ENCODE results near the gene CDH26.

CDH26 gene

DNA sequence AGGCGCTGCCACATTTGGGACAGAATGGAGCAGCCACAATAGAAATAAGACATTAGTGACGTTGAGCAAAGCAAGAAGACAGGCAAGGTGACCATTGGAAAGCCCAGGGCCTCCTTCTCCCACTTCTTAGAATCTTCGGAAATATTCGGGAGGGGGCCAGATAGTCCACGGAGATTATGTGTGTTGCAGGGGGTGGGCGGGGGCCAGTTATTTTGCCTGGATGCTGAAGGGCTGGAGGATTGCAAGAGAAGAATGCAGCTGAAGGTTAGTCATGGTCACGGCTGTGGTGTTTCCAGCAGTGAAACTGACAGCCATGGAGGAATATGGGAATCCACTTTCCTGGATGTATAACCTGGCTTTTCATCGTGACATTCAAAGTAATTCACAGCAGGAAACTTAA is 88.6 kb downstream of the CDH26 start:
- DNase-seq = no peak

DNA sequence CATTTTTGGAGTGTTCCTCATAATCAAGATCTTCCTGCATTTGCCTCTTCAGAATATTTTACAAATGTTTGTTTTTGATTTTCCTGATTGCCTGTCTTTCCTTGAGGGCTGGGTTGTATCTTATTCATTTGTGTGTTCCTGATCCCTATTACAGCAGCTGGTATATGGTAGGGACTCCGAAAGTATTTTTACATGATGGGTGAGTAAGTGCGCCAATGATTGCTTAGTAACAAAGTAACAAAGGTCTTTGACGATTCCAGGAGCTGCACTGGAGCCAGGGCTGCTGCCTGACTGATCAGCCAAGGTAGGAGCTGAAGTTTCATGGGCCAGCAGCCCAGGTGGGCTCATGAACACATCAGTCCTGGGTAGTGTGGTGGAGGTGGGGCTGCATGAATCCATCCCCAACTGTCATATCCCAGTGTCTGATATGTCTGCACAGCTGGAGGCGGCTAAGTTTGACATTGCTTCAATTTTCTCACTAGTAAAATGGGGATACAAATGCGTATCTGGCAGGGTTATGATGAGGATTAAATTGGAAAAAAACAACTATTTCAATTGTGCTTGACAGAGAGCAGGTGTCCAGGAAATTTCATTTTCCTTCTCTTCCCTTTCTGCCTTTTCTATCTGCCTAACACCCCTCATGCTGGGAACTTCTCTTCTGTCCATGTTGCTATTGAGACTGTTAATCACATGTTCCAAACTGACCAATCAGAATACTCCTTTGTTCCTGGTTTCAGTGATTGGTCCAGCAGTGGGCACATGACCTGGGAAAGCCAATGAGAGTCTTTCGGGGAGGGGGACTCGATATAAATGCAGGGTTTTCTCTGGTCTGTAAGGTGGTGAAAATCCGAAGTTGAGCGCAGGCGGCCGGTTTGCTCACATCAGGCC is 90.7 kb downstream of the CDH26 start:
- DNase-seq = no peak

DNA sequence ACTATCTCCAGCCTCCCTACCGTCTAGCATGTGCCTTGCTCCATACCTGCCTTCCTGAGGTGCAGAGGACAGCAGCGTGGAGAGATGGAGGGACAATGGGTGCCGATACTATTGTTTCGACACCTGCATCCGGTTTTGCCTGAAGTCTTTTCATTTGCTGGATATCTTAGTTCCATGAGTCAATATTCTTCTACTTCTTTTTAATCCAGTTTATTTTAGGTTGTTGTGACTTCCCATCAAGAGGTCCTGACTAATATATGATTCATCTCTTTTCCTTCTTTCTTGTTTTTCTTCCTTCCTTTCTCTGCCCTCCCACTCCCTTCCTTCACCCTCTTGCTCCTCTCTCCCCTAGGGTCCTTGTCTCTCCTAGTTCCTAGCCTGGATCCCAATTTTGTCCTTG is 91.4 kb downstream of the CDH26 start:
- no peak for DNase-seq

DNA sequence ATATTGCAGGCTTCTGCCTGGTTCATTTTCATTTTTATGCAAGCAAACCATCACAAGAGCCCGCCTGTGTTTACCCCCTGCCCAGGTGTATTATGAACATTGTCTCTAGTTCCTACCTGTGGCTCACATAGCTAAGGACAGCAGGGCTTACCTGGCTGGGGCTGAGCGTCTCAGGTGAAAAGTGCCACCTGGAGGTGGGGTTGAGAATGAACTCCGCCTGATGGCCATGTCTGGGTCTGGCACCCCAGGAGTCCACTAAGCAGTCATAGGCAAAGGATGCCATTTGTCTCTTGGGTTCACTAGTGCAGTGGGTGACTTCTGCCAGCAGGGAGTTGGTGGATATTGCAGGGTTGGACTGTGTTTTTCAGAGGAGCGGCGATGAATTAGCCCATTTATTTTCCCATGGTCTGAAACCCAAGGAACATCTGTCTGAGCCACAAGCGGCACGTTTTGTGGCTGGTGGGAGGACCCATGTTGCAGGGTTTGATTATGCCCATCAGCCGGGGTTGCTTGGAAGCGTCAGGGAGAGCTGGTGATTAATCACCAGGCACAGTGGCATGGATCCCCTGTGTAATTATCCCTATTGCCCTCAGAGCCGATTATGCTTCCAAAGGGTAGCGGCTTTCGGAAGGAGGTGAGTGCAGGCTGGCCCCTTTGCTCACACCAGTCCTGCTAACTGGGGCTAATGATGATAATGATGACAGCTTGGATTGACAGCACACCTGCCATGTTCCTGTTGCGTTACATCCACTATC is 92.1 kb downstream of the CDH26 start:
- DNase-seq = no peak

DNA sequence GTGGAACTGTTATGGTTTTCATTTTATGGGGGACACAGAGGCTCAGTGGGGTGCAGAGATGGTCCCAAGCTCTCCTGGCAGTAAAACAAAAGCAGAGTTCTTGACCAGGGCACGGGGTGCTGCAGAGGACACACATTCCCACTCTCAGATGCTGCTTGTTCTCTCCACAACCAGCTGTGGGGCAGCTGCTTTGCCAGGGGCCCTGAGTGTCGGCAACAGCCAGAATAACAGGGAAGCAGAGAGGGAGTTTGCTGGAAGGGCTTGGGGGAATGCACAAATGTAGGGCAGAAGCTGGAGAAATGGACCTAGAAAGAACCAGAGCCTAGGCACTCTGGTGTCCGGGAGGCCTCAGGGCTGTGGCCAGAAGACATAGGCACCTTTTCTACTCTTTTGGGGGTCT is 93.7 kb downstream of the CDH26 start:
- no peak for DNase-seq

DNA sequence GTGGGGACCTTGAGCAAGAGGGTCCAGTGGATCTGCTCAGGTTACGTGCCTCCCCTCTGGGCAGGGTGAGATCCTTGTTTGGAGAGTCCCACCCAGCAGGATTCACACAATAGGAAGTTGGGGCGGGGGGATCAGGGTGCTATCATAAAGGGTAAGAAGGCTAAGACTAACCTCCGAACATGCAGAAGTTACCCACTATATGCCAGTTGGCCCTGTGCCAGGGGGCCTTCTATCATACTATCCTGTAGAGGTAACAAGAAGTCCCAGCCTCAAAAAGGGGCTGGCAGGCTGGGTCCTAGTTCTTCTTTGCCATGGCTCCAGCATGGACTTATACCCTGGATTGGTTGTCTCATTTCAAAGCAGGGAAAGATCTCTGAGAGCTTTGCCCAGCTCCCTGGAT is 94.1 kb downstream of the CDH26 start:
- no peak for DNase-seq

DNA sequence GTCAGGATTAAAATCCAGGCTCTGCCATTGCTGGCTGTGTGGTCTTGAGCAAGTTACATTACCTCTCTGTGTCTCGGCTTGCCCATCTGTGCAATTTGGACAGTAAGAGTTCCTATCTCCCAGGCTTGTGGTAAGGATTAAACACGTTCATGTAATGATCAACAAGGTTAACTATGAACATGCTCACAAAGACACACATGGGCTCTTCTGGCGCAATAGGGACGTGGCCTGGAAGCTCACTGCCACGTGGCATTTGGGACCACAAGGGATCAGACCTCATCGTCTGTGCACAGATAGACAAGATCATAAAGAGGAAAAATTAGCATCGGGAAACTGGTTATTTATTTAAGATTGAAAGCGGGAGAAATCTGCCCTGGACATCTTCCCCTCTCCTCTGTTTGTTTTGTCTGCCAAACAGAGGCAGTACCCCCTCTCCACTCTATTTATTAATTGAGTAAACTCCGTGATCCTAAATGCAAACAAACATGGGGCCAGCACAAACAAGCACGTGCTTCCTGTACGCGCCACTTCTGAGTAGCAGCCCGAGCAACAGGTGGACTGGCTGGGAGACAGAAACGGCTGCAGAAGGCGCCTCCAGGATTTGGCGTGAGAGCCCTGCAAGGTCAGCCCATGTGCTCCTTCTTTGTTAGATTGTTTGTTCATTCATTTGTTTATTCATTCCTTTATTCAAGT is 95.0 kb downstream of the CDH26 start:
- DNase-seq = no peak

DNA sequence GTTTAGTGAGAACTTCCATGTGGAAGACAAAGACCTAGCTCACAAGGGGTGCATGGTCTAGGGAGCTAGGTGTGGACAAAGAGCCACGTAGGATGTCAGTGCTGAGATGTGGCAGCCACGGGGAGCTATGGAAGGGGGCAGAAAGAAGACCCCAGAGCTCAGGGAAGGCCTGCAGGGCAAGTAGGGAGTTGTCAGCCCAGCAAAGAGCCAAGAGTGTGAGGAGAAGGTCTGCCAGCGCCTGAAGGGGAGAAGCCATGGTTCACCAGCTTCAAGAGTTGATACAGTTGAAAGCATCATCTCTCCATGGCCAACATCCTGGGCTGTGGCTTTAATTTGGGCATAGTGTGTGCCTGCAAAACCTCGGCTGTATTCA is 95.6 kb downstream of the CDH26 start:
- DNase-seq = no peak

DNA sequence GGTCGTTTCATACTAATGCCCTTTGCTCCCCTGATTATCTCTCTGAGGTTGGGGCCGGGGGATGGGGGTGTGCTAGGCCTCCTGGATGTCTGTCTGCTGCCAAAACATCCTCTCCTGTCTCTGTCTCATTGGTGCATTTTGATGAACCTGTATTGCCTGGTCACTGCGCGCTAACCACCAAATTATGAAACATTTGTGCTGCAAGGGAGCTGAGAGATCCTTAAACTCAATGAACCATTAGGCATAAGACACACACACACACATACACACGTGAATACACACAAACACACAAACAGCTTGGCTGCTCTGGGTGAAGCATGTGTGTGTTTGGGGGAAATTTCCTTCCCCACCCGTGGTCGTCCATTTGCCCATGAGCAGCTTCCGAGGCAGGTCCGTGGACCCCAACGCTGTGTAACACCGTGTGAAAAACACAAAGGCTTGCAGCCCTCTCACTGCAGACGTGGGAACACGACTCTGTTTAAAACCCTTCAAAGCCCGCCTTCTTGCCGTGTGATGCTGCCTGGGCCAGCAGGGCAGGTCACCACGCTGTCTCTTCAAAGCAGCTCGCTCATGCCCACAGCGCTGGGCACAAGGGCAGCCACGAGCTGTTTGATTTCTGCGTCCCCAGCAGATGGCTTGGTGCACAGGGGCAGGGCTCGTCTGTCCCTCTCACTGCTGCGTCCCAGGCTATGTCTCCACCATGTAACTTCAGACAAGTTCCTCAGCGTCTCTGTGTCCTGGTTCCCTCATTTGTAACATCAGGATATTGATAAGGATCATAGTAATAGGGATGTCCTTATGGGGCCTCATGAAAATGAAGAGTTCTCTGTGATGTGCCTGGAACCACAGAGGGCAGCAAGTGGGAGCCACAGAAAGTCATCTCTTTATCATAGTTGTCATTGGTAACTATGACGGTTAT is 96.8 kb downstream of the CDH26 start:
- no peak for DNase-seq

DNA sequence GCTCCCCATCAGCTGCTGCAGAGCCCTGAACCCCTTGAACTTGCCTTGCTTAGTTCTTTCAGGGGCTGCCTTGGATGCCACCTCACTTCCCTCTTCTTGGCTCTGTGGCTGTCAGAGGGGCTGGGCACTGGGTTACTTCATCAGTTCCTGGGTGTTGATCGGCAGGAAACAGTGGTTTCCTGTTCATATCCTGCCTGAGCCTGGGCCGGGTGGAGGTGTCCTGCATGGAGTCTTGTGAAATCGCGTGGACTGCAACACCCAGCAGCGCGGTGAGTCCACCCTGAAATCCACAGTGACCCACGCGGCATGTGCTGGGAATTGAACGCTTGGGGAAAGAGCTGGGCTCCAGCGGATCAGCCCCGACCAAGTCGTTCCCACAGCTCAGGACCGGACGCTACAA is 97.5 kb downstream of the CDH26 start:
- DNase-seq = peak; percentile 30

DNA sequence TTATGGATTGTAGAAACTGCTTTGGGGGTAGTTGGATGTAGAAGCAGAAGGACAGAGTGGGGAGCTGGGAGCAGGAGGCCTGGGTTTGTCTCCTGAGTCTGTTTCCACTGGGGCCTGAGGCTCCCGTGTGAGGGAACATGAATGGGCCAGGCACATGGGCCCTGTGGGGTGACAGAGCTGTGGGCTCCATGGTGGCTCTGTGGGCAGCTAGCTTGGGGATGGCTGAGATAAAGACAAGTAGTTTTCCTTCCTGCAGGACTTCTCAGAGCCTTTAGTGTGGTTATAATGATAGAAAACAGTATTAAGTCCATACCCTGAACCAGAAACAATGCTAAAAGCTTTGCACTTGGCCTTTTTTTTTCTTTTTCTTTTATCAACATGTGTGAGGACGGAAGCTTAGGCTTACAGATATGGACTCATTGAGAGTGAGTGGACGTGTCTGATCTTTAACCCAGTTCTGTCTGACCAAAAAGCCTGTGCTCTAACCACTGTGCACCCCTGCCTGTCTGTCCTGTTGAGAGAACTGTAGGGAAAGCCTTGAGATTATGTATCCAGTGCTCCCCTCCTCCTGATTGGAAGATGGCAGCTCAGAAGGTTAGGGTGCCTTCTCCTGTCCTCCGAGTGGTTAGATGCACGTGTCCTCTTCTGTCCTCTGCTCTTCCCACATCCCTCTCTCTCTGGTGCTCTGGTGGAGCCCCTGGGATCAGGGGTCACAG is 98.3 kb downstream of the CDH26 start:
- no peak for DNase-seq

DNA sequence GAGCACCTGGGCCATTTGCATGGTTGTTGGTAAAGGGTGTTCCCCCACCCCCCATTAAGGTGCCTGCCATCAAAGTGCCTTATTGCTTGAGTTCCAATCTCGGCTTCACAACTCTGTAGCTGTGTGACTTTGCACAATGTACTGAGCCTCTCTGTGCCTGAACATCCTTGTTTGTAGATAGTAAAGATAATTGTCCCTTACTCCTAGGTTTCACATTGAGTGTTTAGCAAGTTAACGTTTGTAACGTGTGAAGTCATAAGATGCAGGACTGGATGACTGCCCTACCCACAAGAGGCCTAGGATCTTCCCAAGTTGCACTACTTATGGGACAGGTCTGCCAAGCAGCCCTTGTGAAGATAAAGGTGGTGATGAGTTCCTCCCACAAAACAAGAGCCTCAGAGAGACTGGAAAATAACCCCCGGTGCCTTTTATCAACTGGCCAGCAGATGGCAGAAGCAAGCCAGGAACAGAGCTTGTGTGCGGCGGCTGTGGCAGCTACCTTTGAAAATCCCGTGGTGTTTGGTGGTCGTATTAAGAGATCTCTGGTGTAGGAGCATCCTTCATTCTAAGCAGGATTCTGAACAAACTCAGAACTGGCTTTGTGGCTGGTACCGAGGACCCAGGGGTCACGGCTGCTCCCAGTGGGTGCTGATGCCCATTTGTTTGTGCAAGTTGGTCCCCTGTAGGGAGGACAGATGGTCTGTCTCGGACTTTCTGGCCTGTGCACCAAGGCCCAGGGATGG is 99.1 kb downstream of the CDH26 start:
- peak; percentile 75 for DNase-seq

DNA sequence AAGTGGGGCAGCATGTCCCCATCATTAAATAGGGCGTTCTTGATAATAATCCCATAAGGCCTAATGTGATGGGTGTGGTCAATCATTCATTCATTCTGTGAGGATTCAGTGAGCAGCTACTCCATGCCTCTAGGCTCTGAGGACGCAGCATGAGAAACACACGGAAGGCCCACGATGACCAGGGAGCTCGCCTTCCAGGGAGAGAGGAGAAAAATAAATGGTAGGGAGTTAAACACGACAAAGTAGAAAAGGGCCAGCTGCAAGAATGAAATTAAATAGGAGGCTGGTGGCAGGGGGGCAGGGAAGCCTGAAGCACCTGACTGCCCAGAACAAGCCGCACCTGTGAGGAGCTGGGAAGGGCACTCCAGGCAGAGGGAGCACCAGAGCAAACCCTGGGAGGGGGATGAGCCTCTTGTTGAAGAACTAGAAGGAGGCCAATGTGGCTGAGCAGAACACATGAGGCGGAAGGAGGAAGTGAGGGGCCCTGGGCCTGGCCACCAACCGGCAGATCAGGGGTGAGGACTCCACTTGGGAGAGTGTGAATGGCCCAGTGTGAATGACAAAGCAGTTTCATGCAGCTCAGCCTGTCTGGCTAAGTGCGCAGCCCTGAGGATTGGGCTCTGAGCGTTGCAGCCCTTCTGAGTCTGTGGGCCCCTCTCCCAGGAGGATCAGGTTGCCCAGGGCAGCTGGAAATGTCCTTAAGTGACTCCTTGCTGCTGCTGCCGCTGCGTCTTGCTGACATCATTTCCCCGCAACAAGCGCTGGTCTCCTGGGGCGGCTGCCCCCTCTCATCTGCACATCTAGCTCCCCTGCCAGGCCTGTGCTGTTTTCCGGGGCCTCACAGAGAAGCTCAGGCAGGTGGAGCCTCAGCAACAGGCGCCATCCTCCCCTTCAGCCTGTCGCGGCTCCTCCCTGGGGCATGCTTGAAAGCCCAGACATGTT is 99.9 kb downstream of the CDH26 start:
- peak; percentile 72 for DNase-seq

DNA sequence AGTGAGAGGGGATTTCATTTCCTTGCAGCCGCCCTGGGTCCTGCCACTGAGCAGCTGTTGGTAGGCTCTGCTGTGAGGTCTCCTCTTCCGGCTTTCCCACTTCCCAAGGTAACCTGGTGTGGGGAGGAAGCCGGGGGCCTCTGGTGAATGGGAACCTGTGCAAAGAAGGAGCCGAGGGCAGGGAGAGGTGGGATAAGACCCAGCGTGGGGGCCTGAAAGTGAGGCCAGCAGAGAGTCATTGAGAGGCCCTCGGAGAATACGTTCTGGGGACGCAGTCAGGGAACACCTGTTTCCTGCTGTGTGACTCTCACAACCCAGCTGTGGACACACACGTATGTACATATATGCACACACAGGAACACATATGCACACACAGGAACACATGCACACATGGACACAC is 100.7 kb downstream of the CDH26 start:
- DNase-seq = no peak

DNA sequence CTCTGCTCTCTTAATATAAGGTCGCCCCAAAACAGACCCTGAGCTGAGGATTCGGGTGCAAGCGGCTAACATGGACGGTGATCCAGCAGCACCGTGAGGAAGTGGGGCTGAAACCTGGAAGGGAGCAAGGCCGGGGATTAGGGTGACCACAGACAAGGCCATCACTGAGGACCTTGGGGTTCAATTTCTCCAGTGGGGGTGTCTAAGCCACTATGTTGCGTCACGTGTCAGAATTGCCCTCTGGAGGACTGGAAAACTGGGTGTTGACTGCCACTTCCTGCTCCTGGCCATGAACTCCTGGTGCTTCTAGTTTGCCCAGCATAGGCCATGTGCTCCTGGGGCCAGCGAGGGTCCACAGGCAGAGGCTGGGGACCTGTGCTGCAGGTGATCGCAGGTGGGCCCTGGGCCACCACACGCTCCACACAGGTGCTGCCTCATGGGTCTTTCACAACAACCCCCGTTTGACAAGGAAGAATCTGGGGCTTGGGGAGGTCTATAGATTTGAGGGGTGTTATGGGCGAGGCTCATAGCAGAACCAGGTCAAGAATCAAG is 101.9 kb downstream of the CDH26 start:
- DNase-seq = no peak

DNA sequence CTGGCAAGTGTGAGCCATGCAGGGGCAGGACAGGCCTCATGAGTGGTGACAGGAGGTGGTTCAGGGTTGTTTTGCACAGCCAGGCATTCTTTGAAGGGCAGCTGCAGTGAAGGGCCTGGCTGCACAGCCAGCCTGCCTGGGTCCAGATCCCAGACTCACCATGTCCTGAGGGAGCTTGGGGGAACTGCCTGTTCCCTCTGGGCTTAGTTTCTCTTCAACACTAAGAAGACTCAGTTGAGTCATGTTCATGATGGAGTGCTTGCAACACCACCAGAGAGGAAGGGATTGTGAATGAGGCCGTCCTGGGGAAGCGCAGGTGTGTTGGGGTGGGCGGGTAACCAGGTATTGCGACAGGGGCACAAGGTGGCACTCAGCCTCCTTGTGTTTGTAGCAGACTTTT is 102.4 kb downstream of the CDH26 start:
- no peak for DNase-seq

DNA sequence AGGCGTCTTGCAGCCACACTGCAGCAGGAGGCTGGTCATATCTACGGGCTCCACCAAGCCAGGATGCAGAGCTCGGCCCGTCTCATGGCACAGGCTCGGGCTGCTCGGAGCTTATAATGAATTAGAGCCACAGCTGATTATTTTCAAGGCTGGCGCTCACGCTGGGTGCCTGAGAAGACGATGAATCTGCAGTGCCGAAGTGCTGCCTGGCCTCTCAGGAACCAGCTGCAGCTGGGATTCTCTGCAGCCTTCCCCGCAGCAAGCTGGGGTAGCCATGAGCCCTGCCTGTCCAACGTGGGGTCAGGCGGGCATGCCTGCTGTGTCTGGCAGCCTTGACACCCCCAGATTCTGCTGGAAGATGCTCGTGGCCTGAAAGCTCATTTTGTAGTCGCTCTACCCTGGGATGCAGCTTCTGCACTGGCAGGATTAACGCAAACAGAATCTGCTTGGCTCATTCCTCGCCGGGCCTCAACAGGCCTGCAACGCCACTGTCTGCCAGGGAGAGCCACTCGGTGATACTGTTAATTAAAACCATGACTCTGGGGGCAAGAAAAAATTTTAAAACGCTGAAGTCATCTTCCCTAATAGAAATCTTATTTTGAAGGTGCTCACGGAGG is 104.3 kb downstream of the CDH26 start:
- no peak for DNase-seq

DNA sequence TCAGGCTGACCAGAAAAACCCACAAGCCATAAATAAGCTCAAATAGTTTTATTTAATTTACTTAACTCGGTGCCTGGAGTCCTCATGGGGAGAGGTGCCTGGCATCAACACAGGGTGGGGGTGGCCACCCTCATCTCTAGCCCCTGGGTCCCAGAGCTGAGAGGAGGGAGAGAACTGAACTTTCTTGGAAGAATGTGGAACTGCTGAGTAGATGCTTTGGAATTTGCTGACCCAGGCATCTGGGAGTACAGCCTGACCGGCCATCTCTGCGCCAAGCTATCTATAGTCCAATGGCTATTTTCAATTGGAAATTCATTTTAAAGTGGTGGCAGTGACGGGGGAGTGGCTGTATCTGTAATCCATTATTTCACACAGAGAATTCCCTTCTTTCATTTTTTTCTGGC is 104.8 kb downstream of the CDH26 start:
- DNase-seq = peak; percentile 93

Measured in fibroblast of skin of abdomen (primary cell).